Karpas-422 (cell line): ENCODE data around the gene AGFG1. TPM values are rescaled to one million over a fixed set of nuclear protein-coding genes. Genes with fewer than 3 reads are reported as not detected.
A peak's percentile ranks its signal among the peaks of the same experiment; 100 is the strongest.
"Not testable (repeated sequence)": the region's sequence is repeated elsewhere in the genome, so short reads cannot be mapped to it uniquely, and the experiment has no call there.

Source experiments
- DNase-seq: peaks from one replicate; pipeline ENCODE4 v3.0.0-alpha.2; 2015
- H2AFZ ChIP-seq: fragments of 200-600 bp; sonication (generic); 2 replicates; pipeline ENCODE4 v1.6.1; 2014; ENCODE audit warnings: antibody characterized with exemption, low read length, mixed read lengths
- H3K27ac ChIP-seq: fragments of 200-600 bp; sonication (generic); 2 replicates; pipeline ENCODE4 v1.5.1; 2014; ENCODE audit warnings: mild to moderate bottlenecking, low read length, moderate library complexity
- H3K27me3 ChIP-seq: fragments of 200-600 bp; sonication (generic); 2 replicates; pipeline ENCODE4 v1.6.1; 2014; ENCODE audit warnings: low read length, mixed read lengths
- H3K36me3 ChIP-seq: fragments of 200-600 bp; sonication (generic); 2 replicates; pipeline ENCODE4 v1.6.1; 2014; ENCODE audit warnings: low read length, mixed read lengths; ENCODE audit not compliant: insufficient read depth
- H3K4me1 ChIP-seq: fragments of 200-600 bp; sonication (generic); 2 replicates; pipeline ENCODE4 v1.6.1; 2014; ENCODE audit warnings: mild to moderate bottlenecking, low read length, mixed read lengths
- H3K4me2 ChIP-seq: fragments of 200-600 bp; sonication (generic); 2 replicates; pipeline ENCODE4 v1.6.1; 2014; ENCODE audit warnings: low read length, low read depth, mild to moderate bottlenecking; ENCODE audit not compliant: poor library complexity, severe bottlenecking
- H3K4me3 ChIP-seq: fragments of 200-600 bp; sonication (generic); 2 replicates; pipeline ENCODE4 v1.5.1; 2014; ENCODE audit warnings: mild to moderate bottlenecking, antibody characterized with exemption, low read length, mixed read lengths
- H3K79me2 ChIP-seq: fragments of 200-600 bp; sonication (generic); 2 replicates; pipeline ENCODE4 v1.6.1; 2014; ENCODE audit warnings: mild to moderate bottlenecking, low read length, mixed read lengths
- H3K9ac ChIP-seq: fragments of 200-600 bp; sonication (generic); 2 replicates; pipeline ENCODE4 v1.6.0; 2014; ENCODE audit warnings: low read length
- H3K9me2 ChIP-seq: fragments of 200-600 bp; sonication (generic), shearing (Covaris generic); replicated peaks from 2 replicates; pipeline ENCODE4 v1.6.0; 2014; ENCODE audit warnings: mild to moderate bottlenecking, low read length, moderate library complexity; ENCODE audit not compliant: insufficient read depth
- H3K9me3 ChIP-seq: fragments of 300-700, 200-600 bp; sonication (generic); 2 replicates; pipeline ENCODE4 v1.6.1; 2014; ENCODE audit warnings: low read length, mixed read lengths
- H4K20me1 ChIP-seq: fragments of 200-600 bp; sonication (generic); 2 replicates; pipeline ENCODE4 v1.6.1; 2014; ENCODE audit warnings: mild to moderate bottlenecking, antibody characterized with exemption, low read length, low read depth; ENCODE audit not compliant: insufficient read depth
- total RNA-seq: library from RNA; depleted of rRNA; stranded (reverse); fragments of >200 nt; shearing (Covaris generic); gene quantifications from 2 replicates; pipeline ENCODE4 v1.2.3, GENCODE V29; 2014; ENCODE audit warnings: low replicate concordance

Gene AGFG1
- total RNA-seq, 1 experiment from 2014 or later: 121 TPM

- Histone ChIP-seq H3K36me3 (peaks cover 34% of the 10 kb centered on the region), H3K79me2 (peaks cover 23% of the 10 kb centered on the region; the same call in 1 of the 2 replicates)
- H3K4me2 ChIP-seq, H3K9ac ChIP-seq, H3K9me3 ChIP-seq, DNase-seq, H3K4me1 ChIP-seq, H3K4me3 ChIP-seq, H3K9me2 ChIP-seq, H4K20me1 ChIP-seq, H3K27ac ChIP-seq, H3K27me3 ChIP-seq, H2AFZ ChIP-seq: not testable (repeated sequence)
Measured at GRCh38 chr2:227540352-227540751, 68.4 kb downstream of the AGFG1 start.

GRCh38 chr2:227545990-227546389, 74.0 kb downstream of the AGFG1 start:
- Histone ChIP-seq H3K4me2 (no peak overlapping the region), H3K9me3 (no peaks in the 10 kb centered on the region), H3K27me3 (no peaks in the 10 kb centered on the region), H3K79me2 (peaks cover 25% of the 10 kb centered on the region; the same call in 1 of the 2 replicates), H3K4me3 (no peak overlapping the region), H3K27ac (no peak overlapping the region), H3K36me3 (peaks cover 6% of the 10 kb centered on the region; the same call in 1 of the 2 replicates), H3K9me2 (no peaks in the 10 kb centered on the region), H3K9ac (no peak overlapping the region), H2AFZ (no peak overlapping the region), H3K4me1 (no peaks in the 10 kb centered on the region), H4K20me1 (no peaks in the 10 kb centered on the region)
- peak; percentile 73 for DNase-seq

DNA sequence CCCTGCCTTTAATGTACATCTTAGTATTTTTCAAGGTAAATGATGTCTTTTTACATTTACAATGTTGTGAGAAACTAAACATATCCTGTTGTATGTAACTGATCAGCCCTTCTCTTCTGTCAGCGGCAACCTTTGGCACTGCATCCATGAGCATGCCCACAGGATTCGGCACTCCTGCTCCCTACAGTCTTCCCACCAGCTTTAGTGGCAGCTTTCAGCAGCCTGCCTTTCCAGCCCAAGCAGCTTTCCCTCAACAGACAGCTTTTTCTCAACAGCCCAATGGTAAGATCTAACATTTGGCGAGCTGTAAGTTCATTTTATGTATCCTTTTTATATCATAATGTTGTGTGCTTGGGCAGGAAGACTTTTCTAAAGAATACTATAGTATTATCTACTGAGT, 79.9 kb downstream of the AGFG1 start:
- no peak overlapping the region for H3K27ac ChIP-seq
- H4K20me1 ChIP-seq: no peaks in the 10 kb centered on the region
- no peaks in the 10 kb centered on the region for H3K9me2 ChIP-seq
- no peak overlapping the region for H3K9ac ChIP-seq
- no peak overlapping the region for H3K4me3 ChIP-seq
- no peaks in the 10 kb centered on the region for H3K27me3 ChIP-seq
- no peak overlapping the region for H3K4me2 ChIP-seq
- no peak for DNase-seq
- peaks cover 12% of the 10 kb centered on the region; the same call in 1 of the 2 replicates for H3K79me2 ChIP-seq
- H3K9me3 ChIP-seq: no peaks in the 10 kb centered on the region
- H3K36me3 ChIP-seq: peaks cover 29% of the 10 kb centered on the region; the same call in 1 of the 2 replicates
- H3K4me1 ChIP-seq: no peaks in the 10 kb centered on the region
- H2AFZ ChIP-seq: no peak overlapping the region

- Histone ChIP-seq H2AFZ (no peak overlapping the region), H4K20me1 (no peaks in the 10 kb centered on the region), H3K9ac (no peak overlapping the region), H3K4me1 (peaks cover 17% of the 10 kb centered on the region), H3K36me3 (peaks cover 10% of the 10 kb centered on the region; the same call in 1 of the 2 replicates), H3K79me2 (no peaks in the 10 kb centered on the region), H3K9me2 (no peaks in the 10 kb centered on the region), H3K9me3 (no peaks in the 10 kb centered on the region), H3K4me3 (no peak overlapping the region), H3K4me2 (no peak overlapping the region), H3K27me3 (no peaks in the 10 kb centered on the region), H3K27ac (no peak overlapping the region)
- no peak for DNase-seq
Measured at GRCh38 chr2:227562581-227562980, 90.6 kb downstream of the AGFG1 start.

GRCh38 chr2:227565080-227565479, 93.1 kb downstream of the AGFG1 start:
- Histone ChIP-seq H3K9ac (no peak overlapping the region), H3K9me3 (no peaks in the 10 kb centered on the region), H3K27ac (no peak overlapping the region), H3K4me1 (peaks cover 17% of the 10 kb centered on the region), H2AFZ (no peak overlapping the region), H3K4me3 (no peak overlapping the region), H3K27me3 (no peaks in the 10 kb centered on the region), H3K79me2 (no peaks in the 10 kb centered on the region), H4K20me1 (no peaks in the 10 kb centered on the region), H3K4me2 (no peak overlapping the region), H3K36me3 (peaks cover 10% of the 10 kb centered on the region; the same call in 1 of the 2 replicates), H3K9me2 (no peaks in the 10 kb centered on the region)
- no peak for DNase-seq

DNA sequence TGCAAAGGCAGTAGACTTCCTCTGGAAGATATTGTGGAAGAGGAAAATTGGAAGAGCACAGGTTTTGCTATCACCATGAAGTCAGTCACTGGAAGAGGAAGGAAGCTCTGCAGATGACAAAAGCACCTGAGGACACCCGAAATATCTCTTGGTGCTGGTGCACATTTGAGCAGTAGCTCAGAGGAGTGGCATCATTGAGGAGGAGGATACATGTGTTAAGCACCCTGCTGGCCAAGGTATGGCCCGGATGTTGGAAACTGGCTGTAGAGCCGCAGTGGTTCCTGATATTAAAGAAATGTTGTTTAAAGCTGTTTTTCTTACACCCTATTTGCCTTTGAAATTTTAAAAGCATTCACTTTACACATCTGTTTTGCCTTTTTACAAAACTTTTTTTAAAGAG, 94.1 kb downstream of the AGFG1 start:
- H4K20me1 ChIP-seq: no peaks in the 10 kb centered on the region
- DNase-seq: no peak
- no peaks in the 10 kb centered on the region for H3K9me2 ChIP-seq
- H3K4me3 ChIP-seq: no peak overlapping the region
- no peak overlapping the region for H3K4me2 ChIP-seq
- H3K36me3 ChIP-seq: peaks cover 10% of the 10 kb centered on the region; the same call in 1 of the 2 replicates
- no peaks in the 10 kb centered on the region for H3K9me3 ChIP-seq
- H3K27me3 ChIP-seq: no peaks in the 10 kb centered on the region
- H3K9ac ChIP-seq: no peak overlapping the region
- H3K4me1 ChIP-seq: peaks cover 17% of the 10 kb centered on the region
- no peak overlapping the region for H3K27ac ChIP-seq
- no peak overlapping the region for H2AFZ ChIP-seq
- H3K79me2 ChIP-seq: no peaks in the 10 kb centered on the region

- Histone ChIP-seq H3K9me2 (no peaks in the 10 kb centered on the region), H3K4me2 (no peak overlapping the region), H3K4me1 (peaks cover 17% of the 10 kb centered on the region), H3K4me3 (no peak overlapping the region), H3K9ac (no peak overlapping the region), H2AFZ (no peak overlapping the region), H3K27me3 (no peaks in the 10 kb centered on the region), H4K20me1 (no peaks in the 10 kb centered on the region), H3K36me3 (peaks cover 6% of the 10 kb centered on the region; the same call in 1 of the 2 replicates), H3K79me2 (no peaks in the 10 kb centered on the region), H3K27ac (no peak overlapping the region), H3K9me3 (no peaks in the 10 kb centered on the region)
- DNase-seq: no peak
Measured at GRCh38 chr2:227568852-227569169, 96.9 kb downstream of the AGFG1 start.

DNA sequence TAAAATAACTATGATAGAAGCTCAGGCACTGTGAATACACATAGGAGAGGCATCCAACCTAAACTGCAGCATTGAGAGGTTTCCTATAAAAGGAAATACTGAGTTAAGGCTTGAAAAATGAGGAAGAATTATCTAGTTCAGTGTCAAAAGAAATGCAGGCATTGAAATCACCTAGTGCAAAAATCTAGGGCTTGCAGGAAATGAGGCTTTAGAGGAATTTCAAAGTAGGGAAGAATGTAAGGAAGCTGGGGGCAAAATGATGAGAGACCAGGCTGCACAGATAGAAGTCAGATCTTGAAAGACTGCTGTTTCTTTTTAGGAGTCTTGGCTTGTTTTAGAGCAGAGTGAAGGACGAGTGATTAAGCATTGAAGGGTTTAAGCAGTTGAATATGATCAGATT, 98.7 kb downstream of the AGFG1 start:
- H3K79me2 ChIP-seq: no peaks in the 10 kb centered on the region
- H3K36me3 ChIP-seq: no peaks in the 10 kb centered on the region
- no peak overlapping the region for H3K4me3 ChIP-seq
- no peak overlapping the region for H3K9ac ChIP-seq
- H2AFZ ChIP-seq: no peak overlapping the region
- no peaks in the 10 kb centered on the region for H4K20me1 ChIP-seq
- H3K27me3 ChIP-seq: no peaks in the 10 kb centered on the region
- H3K27ac ChIP-seq: no peak overlapping the region
- DNase-seq: no peak
- H3K4me1 ChIP-seq: peaks cover 4% of the 10 kb centered on the region
- no peaks in the 10 kb centered on the region for H3K9me2 ChIP-seq
- no peaks in the 10 kb centered on the region for H3K9me3 ChIP-seq
- no peak overlapping the region for H3K4me2 ChIP-seq

DNA sequence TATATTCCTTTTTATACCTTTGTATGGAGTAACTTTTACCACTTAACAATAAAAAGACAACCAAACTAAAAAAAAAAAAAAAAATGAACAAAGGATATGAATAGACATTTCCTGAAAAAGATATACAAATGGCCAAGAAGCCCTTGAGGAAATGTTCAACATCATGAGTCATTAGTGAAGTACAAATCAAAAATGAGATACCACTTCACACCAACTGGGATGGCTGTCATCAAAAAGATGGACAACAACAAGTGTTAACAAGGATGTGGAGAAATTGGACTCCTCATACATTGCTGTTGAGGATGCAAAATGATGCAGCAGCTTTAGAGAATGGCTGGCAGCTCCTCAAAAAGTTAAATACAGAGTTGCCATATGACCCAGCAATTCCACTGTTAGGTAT, 104.2 kb downstream of the AGFG1 start:
- Histone ChIP-seq H3K9me2 (no peaks in the 10 kb centered on the region), H2AFZ (no peak overlapping the region), H3K79me2 (no peaks in the 10 kb centered on the region), H3K27me3 (no peaks in the 10 kb centered on the region), H3K9ac (no peak overlapping the region), H3K27ac (no peak overlapping the region), H4K20me1 (no peaks in the 10 kb centered on the region), H3K36me3 (no peaks in the 10 kb centered on the region), H3K4me2 (no peak overlapping the region), H3K9me3 (no peaks in the 10 kb centered on the region), H3K4me3 (no peak overlapping the region), H3K4me1 (no peaks in the 10 kb centered on the region)
- no peak for DNase-seq
